Activated naive CD4-positive, alpha-beta T cell treated with anti-CD3 and anti-CD28 coated beads, Interleukin-2, amount 10 ng/mL, durations not matched to agents 7 days and 5 days (primary cell): ENCODE data around the gene SYT11.

Experiments
- CTCF ChIA-PET: fragments of 350-600 bp; sonication (Branson Sonifier 250); formaldehyde crosslinking; loops from one replicate; lab custom pipeline; 2021; ENCODE audit warnings: antibody characterized with exemption; lab: Charles Lee
- DNase-seq: peaks from one replicate; pipeline ENCODE4 v3.0.0-alpha.2; 2020
- H3K27ac Mint-ChIP-seq: one replicate; pipeline ENCODE4 v1.8.0; 2021; ENCODE audit warnings: mild to moderate bottlenecking, moderate library complexity, mixed read lengths
- H3K27me3 Mint-ChIP-seq: one replicate; pipeline ENCODE4 v1.8.0; 2021; ENCODE audit warnings: mild to moderate bottlenecking, mixed read lengths
- H3K36me3 Mint-ChIP-seq: one replicate; pipeline ENCODE4 v1.8.0; 2021; ENCODE audit warnings: mixed read lengths
- H3K4me1 Mint-ChIP-seq: one replicate; pipeline ENCODE4 v1.8.0; 2021; ENCODE audit warnings: mixed read lengths
- H3K4me3 Mint-ChIP-seq: one replicate; pipeline ENCODE4 v1.8.0; 2021; ENCODE audit warnings: mild to moderate bottlenecking, moderate library complexity, mixed read lengths
- H3K9me3 Mint-ChIP-seq: one replicate; pipeline ENCODE4 v1.8.0; 2021; ENCODE audit warnings: mixed read lengths

SYT11 gene

DNA sequence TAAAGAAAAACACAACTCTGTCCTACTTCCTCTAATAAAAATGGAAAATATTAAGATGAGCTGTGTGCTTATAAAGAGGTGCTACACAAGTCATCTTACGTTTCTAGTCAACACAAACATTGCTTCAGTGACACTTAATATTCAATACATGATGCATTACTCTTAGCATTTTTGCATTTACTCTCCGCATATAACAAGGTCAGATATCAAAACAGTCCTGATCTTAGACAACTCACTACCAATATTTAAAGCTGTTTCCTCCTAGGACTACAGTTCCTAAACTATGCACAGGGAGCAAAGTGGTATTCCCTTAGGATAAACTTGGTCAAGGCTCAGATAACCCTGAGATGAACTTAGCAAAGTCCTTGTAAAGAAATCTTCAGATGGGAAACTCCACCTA is 39.5 kb downstream of the SYT11 start:
- Mint-ChIP-seq H3K36me3 (peaks cover 39% of the 10 kb centered on the region), H3K27me3 (no peaks in the 10 kb centered on the region), H3K4me3 (no peak overlapping the region), H3K9me3 (no peaks in the 10 kb centered on the region), H3K4me1 (peaks cover 7% of the 10 kb centered on the region), H3K27ac (no peak overlapping the region)
- DNase-seq: no peak
- CTCF ChIA-PET: interaction anchor here (1.3 kb wide), 1 partner anchor 167 kb away, joined by 3 read pairs; no protein-coding TSS in a partner anchor

GRCh38 chr1:155899683-155900082 is 40.3 kb downstream of the SYT11 start:
- DNase-seq: no peak
- CTCF ChIA-PET: no interaction called here
- Mint-ChIP-seq H3K36me3 (peaks cover 47% of the 10 kb centered on the region), H3K4me3 (no peak overlapping the region), H3K4me1 (peaks cover 4% of the 10 kb centered on the region), H3K27ac (no peak overlapping the region), H3K9me3 (no peaks in the 10 kb centered on the region), H3K27me3 (no peaks in the 10 kb centered on the region)

GRCh38 chr1:155900161-155900560 is 40.8 kb downstream of the SYT11 start:
- H3K27me3 Mint-ChIP-seq: no peaks in the 10 kb centered on the region
- CTCF ChIA-PET: no interaction called here
- H3K27ac Mint-ChIP-seq: no peak overlapping the region
- H3K9me3 Mint-ChIP-seq: no peaks in the 10 kb centered on the region
- H3K4me1 Mint-ChIP-seq: peaks cover 4% of the 10 kb centered on the region
- H3K4me3 Mint-ChIP-seq: no peak overlapping the region
- peaks cover 50% of the 10 kb centered on the region for H3K36me3 Mint-ChIP-seq
- DNase-seq: no peak

- Mint-ChIP-seq H3K36me3 (peaks cover 46% of the 10 kb centered on the region), H3K4me3 (no peak overlapping the region), H3K27me3 (no peaks in the 10 kb centered on the region), H3K4me1 (peaks cover 9% of the 10 kb centered on the region), H3K9me3 (no peaks in the 10 kb centered on the region), H3K27ac (no peak overlapping the region)
- CTCF ChIA-PET: interaction anchor here (0.8 to 1.1 kb wide), 4 partner anchors 12 to 175 kb away, joined by 3 read pairs; no protein-coding TSS in a partner anchor
- DNase-seq: no peak
These were observed 44.9 kb downstream of the SYT11 start for GRCh38 chr1:155904261-155904660.

- CTCF ChIA-PET: no interaction called here
- peak overlapping the region; percentile 93 for H3K4me3 Mint-ChIP-seq
- peak overlapping the region; percentile 92 for H3K27ac Mint-ChIP-seq
- H3K36me3 Mint-ChIP-seq: peaks cover 46% of the 10 kb centered on the region
- no peaks in the 10 kb centered on the region for H3K9me3 Mint-ChIP-seq
- peaks cover 34% of the 10 kb centered on the region for H3K4me1 Mint-ChIP-seq
- no peaks in the 10 kb centered on the region for H3K27me3 Mint-ChIP-seq
- DNase-seq: no peak
These were observed 50.5 kb downstream of the SYT11 start for GRCh38 chr1:155909894-155910293.

DNA sequence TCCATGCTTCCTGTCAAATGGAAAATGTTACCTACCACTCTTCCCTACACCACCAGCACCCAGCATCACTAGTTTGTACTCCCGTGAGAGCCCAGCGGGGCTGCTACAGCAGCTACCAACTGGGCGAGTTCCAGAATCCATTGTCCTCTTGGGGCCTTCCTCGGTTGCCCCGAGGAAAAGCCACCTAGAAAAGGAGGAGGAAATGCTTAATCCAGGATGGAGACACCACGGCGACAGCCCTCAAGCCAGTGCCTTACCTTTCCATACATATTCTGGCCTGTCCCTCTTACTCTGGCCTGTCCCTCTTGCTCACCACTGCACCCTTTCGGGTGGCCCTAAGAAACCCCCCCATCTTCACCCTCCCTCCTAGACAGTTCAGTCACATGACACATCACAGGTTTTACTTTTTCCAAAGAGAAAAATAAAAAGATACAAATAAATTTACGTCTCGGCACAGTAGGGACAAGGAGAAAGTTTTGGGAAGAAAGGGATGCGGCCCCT is 51.3 kb downstream of the SYT11 start:
- H3K27ac Mint-ChIP-seq: peak overlapping the region; percentile 92
- H3K9me3 Mint-ChIP-seq: no peaks in the 10 kb centered on the region
- peak; percentile 36 for DNase-seq

GRCh38 chr1:155911156-155912055 is 52.0 kb downstream of the SYT11 start, which contains the start of gene RIT1:
Gene RIT1, minus strand, starts transcription at chr1:155911349. Its CDS starts 588 bp downstream, at chr1:155910761.
- peak within 1 kb of the TSS; percentile 93 for H3K4me3 Mint-ChIP-seq
- DNase-seq: peak; percentile 91
- H3K4me1 Mint-ChIP-seq: peaks cover 34% of the 10 kb centered on the region
- H3K27me3 Mint-ChIP-seq: no peaks in the 10 kb centered on the region
- CTCF ChIA-PET: interaction anchor here (2.0 kb wide), 1 partner anchor 79 kb away, joined by 5 read pairs; no protein-coding TSS in a partner anchor
- H3K36me3 Mint-ChIP-seq: peaks cover 54% of the 10 kb centered on the region
- H3K9me3 Mint-ChIP-seq: no peaks in the 10 kb centered on the region
- H3K27ac Mint-ChIP-seq: peak within 1 kb of the TSS; percentile 92

More for the DNA sequence above, 51.3 kb downstream of the SYT11 start:
- CTCF ChIA-PET: no interaction called here
- Mint-ChIP-seq H3K36me3 (peaks cover 51% of the 10 kb centered on the region), H3K4me3 (peak overlapping the region; percentile 93), H3K4me1 (peaks cover 34% of the 10 kb centered on the region), H3K27me3 (no peaks in the 10 kb centered on the region)

- no peak for DNase-seq
- peaks cover 61% of the 10 kb centered on the region for H3K36me3 Mint-ChIP-seq
- H3K9me3 Mint-ChIP-seq: no peaks in the 10 kb centered on the region
- H3K4me3 Mint-ChIP-seq: peak overlapping the region; percentile 93
- H3K27ac Mint-ChIP-seq: peak overlapping the region; percentile 92
- H3K27me3 Mint-ChIP-seq: no peaks in the 10 kb centered on the region
- peaks cover 34% of the 10 kb centered on the region for H3K4me1 Mint-ChIP-seq
- CTCF ChIA-PET: interaction anchor here (2.0 kb wide), 1 partner anchor 78 kb away, joined by 5 read pairs; no protein-coding TSS in a partner anchor
These were observed 52.7 kb downstream of the SYT11 start for GRCh38 chr1:155912056-155912536.

DNA sequence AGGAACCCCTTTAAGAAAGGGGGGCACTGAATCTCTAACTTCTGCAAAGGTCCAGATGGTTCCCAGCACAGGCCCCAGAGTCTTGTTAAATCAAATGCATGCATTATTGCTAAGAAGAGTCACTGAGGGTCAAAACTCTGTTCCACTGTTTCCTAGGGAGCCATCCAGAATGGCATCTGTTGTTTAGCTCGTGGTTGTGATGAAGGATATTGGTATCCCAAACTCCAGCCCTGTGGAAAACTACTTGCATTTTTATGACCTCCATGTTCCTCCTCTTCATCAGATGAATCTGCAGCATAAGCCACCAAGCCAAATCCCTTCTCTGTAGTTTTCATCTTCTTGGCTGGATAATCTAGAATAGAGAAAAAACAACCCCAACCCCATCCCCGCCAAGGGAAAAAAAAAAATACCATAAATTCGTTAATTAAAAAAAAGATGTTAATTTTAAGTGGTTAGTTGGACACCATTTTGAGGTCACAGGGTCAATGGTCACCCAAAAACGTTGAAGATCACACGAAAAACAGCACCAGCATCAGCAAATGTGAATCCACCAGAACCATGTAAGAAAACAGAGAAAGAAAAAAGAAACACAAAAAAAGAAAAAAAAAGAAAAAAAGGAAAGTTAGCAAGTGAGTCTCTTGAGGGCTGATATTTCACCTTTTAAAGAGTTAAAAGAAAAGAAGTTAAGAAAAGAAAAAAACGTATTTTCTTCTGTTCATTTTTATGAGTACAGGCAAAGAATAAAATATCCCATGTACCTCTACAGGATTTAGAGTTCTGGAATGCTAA is 54.8 kb downstream of the SYT11 start:
- H3K4me3 Mint-ChIP-seq: no peak overlapping the region
- no peak overlapping the region for H3K27ac Mint-ChIP-seq
- H3K9me3 Mint-ChIP-seq: no peaks in the 10 kb centered on the region
- H3K4me1 Mint-ChIP-seq: peaks cover 28% of the 10 kb centered on the region
- no peaks in the 10 kb centered on the region for H3K27me3 Mint-ChIP-seq
- DNase-seq: no peak
- CTCF ChIA-PET: no interaction called here
- H3K36me3 Mint-ChIP-seq: peaks cover 65% of the 10 kb centered on the region

DNA sequence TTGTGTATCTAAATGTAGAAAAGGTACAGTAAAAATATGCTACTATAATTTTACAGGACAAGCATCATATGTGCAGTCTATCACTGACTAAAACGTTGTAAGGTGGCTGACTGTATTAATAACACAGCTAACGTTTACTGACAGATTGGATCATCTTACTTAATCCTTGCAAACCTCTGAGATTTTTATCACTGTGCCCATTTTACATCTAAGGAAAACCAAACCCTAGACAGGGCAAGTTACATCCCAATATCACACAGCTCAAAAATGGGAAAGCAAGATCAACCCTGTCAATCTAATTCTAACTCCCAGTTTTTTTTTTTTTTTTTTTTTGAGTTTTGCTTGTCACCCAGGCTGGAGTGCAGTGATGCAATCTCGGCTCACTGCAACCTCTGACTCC is 59.3 kb downstream of the SYT11 start:
- no peak overlapping the region for H3K27ac Mint-ChIP-seq
- no peaks in the 10 kb centered on the region for H3K9me3 Mint-ChIP-seq
- H3K27me3 Mint-ChIP-seq: no peaks in the 10 kb centered on the region
- H3K36me3 Mint-ChIP-seq: peaks cover 68% of the 10 kb centered on the region
- no peak overlapping the region for H3K4me3 Mint-ChIP-seq
- CTCF ChIA-PET: interaction anchor here (1.4 kb wide), 1 partner anchor 71 kb away, joined by 3 read pairs; no protein-coding TSS in a partner anchor
- peaks cover 2% of the 10 kb centered on the region for H3K4me1 Mint-ChIP-seq
- DNase-seq: no peak

DNA sequence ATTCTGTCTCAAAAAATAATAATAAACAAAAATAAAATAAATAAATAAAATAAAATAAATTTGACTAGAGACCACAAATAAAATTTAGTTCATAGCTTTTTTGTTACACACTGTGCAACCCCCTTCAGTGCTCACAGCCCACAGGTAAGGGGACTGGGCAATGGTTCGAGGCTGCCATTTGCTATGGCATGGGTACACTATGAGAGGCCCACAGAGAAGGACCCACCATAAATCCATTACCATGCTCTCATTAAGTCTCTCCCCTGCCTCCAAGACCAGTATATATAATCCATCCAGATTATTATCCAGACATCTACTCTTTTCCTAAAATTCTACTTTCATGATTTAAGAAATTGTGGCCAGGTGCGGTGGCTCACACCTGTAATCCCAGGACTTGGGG is 60.4 kb downstream of the SYT11 start:
- Mint-ChIP-seq H3K4me1 (peaks cover 2% of the 10 kb centered on the region), H3K27me3 (no peaks in the 10 kb centered on the region), H3K4me3 (no peak overlapping the region), H3K27ac (no peak overlapping the region), H3K9me3 (no peaks in the 10 kb centered on the region), H3K36me3 (peaks cover 63% of the 10 kb centered on the region)
- CTCF ChIA-PET: interaction anchor here (1.2 kb wide), 1 partner anchor 46 kb away, joined by 4 read pairs; no protein-coding TSS in a partner anchor
- no peak for DNase-seq

GRCh38 chr1:155920717-155921116 is 61.4 kb downstream of the SYT11 start:
- peaks cover 2% of the 10 kb centered on the region for H3K4me1 Mint-ChIP-seq
- DNase-seq: no peak
- H3K4me3 Mint-ChIP-seq: no peak overlapping the region
- H3K27ac Mint-ChIP-seq: no peak overlapping the region
- no peaks in the 10 kb centered on the region for H3K27me3 Mint-ChIP-seq
- no peaks in the 10 kb centered on the region for H3K9me3 Mint-ChIP-seq
- CTCF ChIA-PET: interaction anchor here (1.1 to 1.2 kb wide), 2 partner anchors 45 to 69 kb away, joined by 4 to 5 read pairs; no protein-coding TSS in a partner anchor
- peaks cover 60% of the 10 kb centered on the region for H3K36me3 Mint-ChIP-seq

GRCh38 chr1:155925506-155925905 is 66.1 kb downstream of the SYT11 start:
- Mint-ChIP-seq H3K27ac (peak overlapping the region; percentile 34), H3K36me3 (peaks cover 57% of the 10 kb centered on the region), H3K4me3 (no peak overlapping the region), H3K9me3 (no peaks in the 10 kb centered on the region), H3K4me1 (peaks cover 14% of the 10 kb centered on the region), H3K27me3 (no peaks in the 10 kb centered on the region)
- CTCF ChIA-PET: no interaction called here
- no peak for DNase-seq
